Right cardiac atrium (tissue), 5 donors: ENCODE results near the gene KNCN. TPM values are rescaled to one million over a fixed set of nuclear protein-coding genes. Genes with fewer than 3 reads are reported as not detected.

ENCODE experiments used
- ATAC-seq, 2 donors: fragments of 200-7000 bp; cut with Tn5 transposase; one replicate each; pipeline versions ENCODE4 v1.8.0 to v1.9.1; 2020; ENCODE audit warnings: moderate library complexity in 2 of 2, mild to moderate bottlenecking in 1 of 2
- DNase-seq, 3 donors: peaks; one replicate each; pipeline ENCODE4 v3.0.0-alpha.2; 2020
- H3K27ac ChIP-seq: one replicate; pipeline ENCODE4 v1.5.1; 2013; ENCODE audit warnings: mild to moderate bottlenecking, low read length, control low read depth, moderate library complexity
- H3K27me3 ChIP-seq: one replicate; pipeline ENCODE4 v1.6.1; 2013; ENCODE audit not compliant: control insufficient read depth, insufficient read depth
- H3K4me1 ChIP-seq: one replicate; pipeline ENCODE4 v1.6.1; 2013; ENCODE audit warnings: low read length; ENCODE audit not compliant: control insufficient read depth, insufficient read depth
- H3K4me3 ChIP-seq: one replicate; pipeline ENCODE4 v1.5.1; 2013; ENCODE audit warnings: low read length, control low read depth
- H3K9me3 ChIP-seq: one replicate; pipeline ENCODE4 v1.6.1; 2013; ENCODE audit warnings: low read length; ENCODE audit not compliant: control insufficient read depth
- WGBS: extraction: QIAGEN DNeasy Blood & Tissue Kit; methylation state at CpG from one replicate; pipeline ENCODE4 v1.1.7; 2013; 5-methylcytosine and 5-hydroxymethylcytosine counted together
- intact Hi-C, 4 donors: fragments of 100-400 bp; cut with DNase I; formaldehyde crosslinking; loops; one replicate each; pipeline versions ENCODE4 v1.11.0 to v1.14.0; 2022 to 2023
- polyA plus RNA-seq: library from polyadenylated mRNA; stranded (reverse); fragments of 200-250 nt; gene quantifications from one replicate; pipeline ENCODE4 v1.2.3, GENCODE V29; 2013
- total RNA-seq, 4 donors: library from RNA; stranded (reverse); fragmentation: NEBNext Ultra II Directional; extraction: Animal tissue kit (Norgen Biotek cat#: 25700); gene quantifications; one replicate each; pipeline ENCODE4 v1.2.1, GENCODE V29; 2021
- donor health status: healthy with polysubstance abuse.
- donor health status: DM: no; HTN: yes; CAD: no.
- donor health status: DM: no; HTN: no; CAD: no.
- donor health status: DM: no; HTN: yes; CAD: no; lungs with severe emphysema.
- donor health status: DM: yes; HTN: yes; CAD: no.

KNCN gene
- total and polyA plus RNA-seq, 5 donors, result not detected

- Histone ChIP-seq H3K4me1 (no peaks in the 10 kb centered on the region), H3K27ac (no peak overlapping the region), H3K9me3 (no peaks in the 10 kb centered on the region), H3K4me3 (no peak overlapping the region), H3K27me3 (no peaks in the 10 kb centered on the region)
- ATAC-seq, result no peak
- intact Hi-C loops, result no loop called here
- 63% methylated on average over 7 of the region's 7 CpGs for WGBS
- DNase-seq, result peak in 1 of 3 donors; percentile 64
These were observed 31.5 kb upstream of the KNCN start for GRCh38 chr1:46582972-46583371.

- no peaks in the 10 kb centered on the region for H3K4me1 ChIP-seq
- H3K27me3 ChIP-seq, result no peaks in the 10 kb centered on the region
- no peak for DNase-seq
- H3K4me3 ChIP-seq, result no peak overlapping the region
- 84% methylated on average over 4 of the region's 4 CpGs for WGBS
- H3K27ac ChIP-seq, result no peak overlapping the region
- ATAC-seq, result peak in 1 of 2 donors; percentile 7
- no peaks in the 10 kb centered on the region for H3K9me3 ChIP-seq
- intact Hi-C loops, result no loop called here
These were observed 30.4 kb upstream of the KNCN start for GRCh38 chr1:46581681-46582455.

- ATAC-seq, result no peak
- no peak for DNase-seq
- H3K4me1 ChIP-seq, result no peaks in the 10 kb centered on the region
- WGBS, result 91% methylated on average over 6 of the region's 6 CpGs
- no peak overlapping the region for H3K27ac ChIP-seq
- no peak overlapping the region for H3K4me3 ChIP-seq
- no peaks in the 10 kb centered on the region for H3K27me3 ChIP-seq
- intact Hi-C loops, result no loop called here
- no peaks in the 10 kb centered on the region for H3K9me3 ChIP-seq
These were observed 28.9 kb upstream of the KNCN start for GRCh38 chr1:46580140-46580903.

GRCh38 chr1:46577671-46578070 lies 26.2 kb upstream of the KNCN start:
- intact Hi-C loops, result no loop called here
- DNase-seq (no peak), ATAC-seq (no peak)
- Histone ChIP-seq H3K4me1 (peaks cover 3% of the 10 kb centered on the region), H3K27me3 (no peaks in the 10 kb centered on the region), H3K4me3 (no peak overlapping the region), H3K27ac (no peak overlapping the region), H3K9me3 (no peaks in the 10 kb centered on the region)
- 87% methylated on average over 4 of the region's 4 CpGs for WGBS

- no peaks in the 10 kb centered on the region for H3K9me3 ChIP-seq
- 76% methylated on average over 6 of the region's 6 CpGs for WGBS
- peak overlapping the region; percentile 1 for H3K27ac ChIP-seq
- H3K4me3 ChIP-seq, result no peak overlapping the region
- peaks cover 3% of the 10 kb centered on the region for H3K4me1 ChIP-seq
- H3K27me3 ChIP-seq, result no peaks in the 10 kb centered on the region
- intact Hi-C loops, result no loop called here
- ATAC-seq (no peak), DNase-seq (no peak)
These were observed 25.1 kb upstream of the KNCN start for GRCh38 chr1:46576596-46576995.

GRCh38 chr1:46575778-46576177 lies 24.3 kb upstream of the KNCN start:
- Histone ChIP-seq H3K27ac (no peak overlapping the region), H3K4me3 (no peak overlapping the region), H3K4me1 (peaks cover 3% of the 10 kb centered on the region), H3K27me3 (no peaks in the 10 kb centered on the region), H3K9me3 (no peaks in the 10 kb centered on the region)
- intact Hi-C loops, result no loop called here
- no peak for DNase-seq
- ATAC-seq, result no peak
- WGBS, result 74% methylated on average over 3 of the region's 3 CpGs

GRCh38 chr1:46575300-46575699 lies 23.9 kb upstream of the KNCN start:
- Histone ChIP-seq H3K27me3 (no peaks in the 10 kb centered on the region), H3K9me3 (no peaks in the 10 kb centered on the region), H3K27ac (no peak overlapping the region), H3K4me3 (no peak overlapping the region), H3K4me1 (peaks cover 3% of the 10 kb centered on the region)
- ATAC-seq, result no peak
- intact Hi-C loops, result no loop called here
- DNase-seq, result no peak
- WGBS, result 87% methylated on average over 12 of the region's 12 CpGs

- ATAC-seq, result no peak
- H3K9me3 ChIP-seq, result no peaks in the 10 kb centered on the region
- 93% methylated on average over 6 of the region's 6 CpGs for WGBS
- peak in 1 of 3 donors; percentile 18 for DNase-seq
- peak overlapping the region; percentile 1 for H3K27ac ChIP-seq
- intact Hi-C loops, result no loop called here
- H3K4me1 ChIP-seq, result peaks cover 3% of the 10 kb centered on the region
- no peaks in the 10 kb centered on the region for H3K27me3 ChIP-seq
- H3K4me3 ChIP-seq, result no peak overlapping the region
These were observed 20.3 kb upstream of the KNCN start for GRCh38 chr1:46571691-46572225.

- 70% methylated on average over 14 of the region's 14 CpGs for WGBS
These were observed 18.7 kb upstream of the KNCN start for GRCh38 chr1:46569884-46570725.

GRCh38 chr1:46569116-46569515 lies 17.7 kb upstream of the KNCN start:
- H3K27ac ChIP-seq, result no peak overlapping the region
- no peak overlapping the region for H3K4me3 ChIP-seq
- DNase-seq, result no peak
- intact Hi-C loops, result no loop called here
- no peaks in the 10 kb centered on the region for H3K27me3 ChIP-seq
- H3K9me3 ChIP-seq, result no peaks in the 10 kb centered on the region
- ATAC-seq, result no peak
- H3K4me1 ChIP-seq, result peaks cover 3% of the 10 kb centered on the region
- 81% methylated on average over 4 of the region's 4 CpGs for WGBS

More at GRCh38 chr1:46569884-46570725, 18.7 kb upstream of the KNCN start:
- DNase-seq (peak in 2 of 3 donors; percentile 42 to 72), ATAC-seq (no peak)
- Histone ChIP-seq H3K4me1 (peaks cover 3% of the 10 kb centered on the region), H3K27ac (no peak overlapping the region), H3K27me3 (no peaks in the 10 kb centered on the region), H3K9me3 (no peaks in the 10 kb centered on the region), H3K4me3 (no peak overlapping the region)
- intact Hi-C loops, result no loop called here
